Stimulated activated CD4-positive, alpha-beta T cell treated with anti-CD3 and anti-CD28 coated beads, TNF-alpha, amount 100 ng/mL, for 4 hours (primary cell): Measurements from ENCODE around the gene SMPX.
"Not testable (repeated sequence)": the region's sequence is repeated elsewhere in the genome, so short reads cannot be mapped to it uniquely, and the experiment has no call there.

Source experiments
- DNase-seq, 3 experiments: peaks; one replicate each; pipeline ENCODE4 v3.0.0-alpha.2; 2020; ENCODE audit warnings: low read depth in 3 of 3

Gene SMPX

DNA sequence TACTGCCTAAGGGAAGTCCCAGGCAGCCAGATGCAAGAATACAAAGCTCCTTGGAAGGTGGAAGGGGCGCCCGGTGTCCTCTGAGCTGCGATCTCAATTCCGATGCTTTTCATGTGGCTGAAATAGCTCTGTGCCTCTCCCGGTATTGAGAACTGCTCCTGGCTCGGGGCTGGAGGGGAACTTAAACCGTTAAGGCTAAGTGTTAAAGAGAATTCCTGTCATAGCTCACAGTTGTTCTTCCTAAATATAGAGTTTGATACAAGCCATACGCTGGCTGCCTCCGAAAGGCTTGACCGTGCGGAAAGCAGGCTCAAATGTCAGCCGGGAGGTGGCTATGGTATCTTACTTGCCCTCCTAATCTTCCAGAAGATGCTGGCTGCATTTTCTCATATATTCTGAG lies at the start of gene SMPX:
TSS of gene SMPX (minus strand) at position 157 of the 400 bp plus-strand sequence. CDS start 3,826 bp downstream, outside the sequence.
- no peak for DNase-seq

DNA sequence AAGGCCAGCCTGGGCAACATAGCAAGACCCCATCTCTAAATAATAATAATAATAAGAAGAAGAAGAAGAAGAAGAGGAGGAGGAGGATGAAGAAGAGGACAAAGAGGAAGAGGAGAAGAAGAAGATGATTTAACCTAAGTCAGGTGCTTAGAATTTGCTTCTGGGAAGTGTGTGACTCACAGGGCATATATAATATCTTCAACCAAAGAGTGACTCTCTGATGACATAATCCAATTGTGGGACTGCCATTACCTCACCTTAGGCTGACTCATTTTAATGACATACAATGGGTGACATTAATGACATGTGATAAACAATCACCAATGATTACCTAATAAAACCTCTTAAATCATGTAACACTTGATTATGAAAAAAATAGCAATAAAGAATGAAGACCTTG lies 48.8 kb upstream of the SMPX start:
- DNase-seq, result no peak

DNA sequence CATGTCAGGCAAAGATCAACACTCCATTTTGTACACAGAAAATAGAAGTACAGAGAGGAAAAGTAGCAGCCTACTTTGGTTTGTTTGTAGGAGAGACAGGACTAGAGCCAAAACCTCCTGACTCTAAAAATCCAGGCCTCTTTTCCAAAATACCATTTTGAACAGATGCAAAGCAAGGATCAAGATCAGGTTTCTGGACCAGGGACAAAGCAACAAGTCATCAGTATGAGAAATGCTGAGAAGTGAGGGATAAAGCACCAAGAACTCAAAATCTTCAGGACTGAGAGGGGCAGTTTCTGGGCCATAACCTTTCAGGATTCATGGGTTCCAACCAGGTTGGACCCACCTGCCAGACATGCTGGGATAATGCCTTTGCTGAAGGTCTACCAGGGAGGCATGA lies 44.9 kb upstream of the SMPX start:
- DNase-seq, result no peak

DNA sequence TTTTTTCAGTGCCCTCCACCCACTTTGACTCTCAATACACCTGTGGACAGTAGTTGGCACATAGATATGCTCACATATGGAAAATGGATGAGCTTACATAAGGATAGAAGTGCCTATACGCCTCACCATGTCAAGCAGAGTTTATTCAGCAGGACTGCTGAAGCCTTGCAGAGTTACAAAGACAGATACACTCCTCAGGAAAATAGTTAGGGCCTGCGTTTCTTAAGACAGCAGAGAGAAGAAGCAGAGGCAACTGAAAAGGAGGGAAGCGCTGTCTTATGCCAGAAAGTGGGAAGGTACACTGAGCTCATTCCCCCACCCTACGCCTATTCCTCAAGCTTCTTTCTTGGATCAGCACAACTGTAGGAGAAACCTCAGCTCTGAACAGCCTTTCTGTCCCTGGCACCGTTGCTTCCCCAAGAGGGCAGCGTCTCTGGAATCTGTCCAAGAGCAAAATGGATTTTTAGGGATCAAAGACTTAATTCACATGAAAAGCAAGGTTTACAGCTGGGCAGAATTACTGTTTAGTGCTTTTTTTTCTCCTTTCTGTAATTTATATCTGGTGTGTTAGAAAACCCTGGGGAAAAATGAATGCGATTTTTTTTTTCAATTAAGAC lies 44.2 kb upstream of the SMPX start:
- DNase-seq, result no peak

DNA sequence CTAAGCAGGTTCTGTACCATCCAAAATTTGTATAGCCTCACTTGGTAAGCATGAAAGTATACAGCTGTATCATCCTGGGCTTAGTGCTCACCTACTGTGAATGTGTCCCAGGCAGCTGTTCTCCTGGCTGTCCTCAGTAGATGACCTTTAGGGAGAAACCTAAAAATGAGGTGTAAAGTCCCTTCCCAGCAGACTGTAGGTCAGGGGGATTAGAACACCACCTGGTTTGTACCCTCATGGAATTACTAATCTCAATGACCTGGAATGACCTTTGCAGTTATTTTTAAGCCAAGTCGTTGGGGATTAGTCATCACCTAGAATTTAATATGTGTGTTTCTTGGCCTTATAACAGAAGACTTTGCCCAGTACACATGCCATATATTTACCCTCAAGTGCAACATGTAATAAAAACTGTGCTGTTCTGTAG lies 42.4 kb upstream of the SMPX start:
- no peak for DNase-seq

DNA sequence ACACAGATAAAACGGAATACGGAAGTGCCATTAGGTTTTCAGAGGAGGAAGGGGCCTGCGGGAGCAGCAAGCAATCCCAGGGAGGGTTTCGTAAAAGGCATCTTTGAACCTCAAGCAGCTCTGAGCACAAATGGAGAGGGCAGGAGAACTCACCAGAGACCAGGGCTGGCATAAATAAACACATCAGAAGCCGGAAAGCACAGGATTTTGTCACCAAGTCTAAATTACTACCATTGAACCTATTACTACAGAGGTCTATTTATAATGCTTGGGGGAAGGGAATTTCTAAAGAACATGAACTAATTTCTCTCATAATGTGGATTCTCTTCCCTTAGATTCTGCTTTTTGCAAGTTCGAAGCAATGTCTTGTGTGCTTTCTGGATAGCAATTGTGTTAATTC lies 41.9 kb upstream of the SMPX start:
- DNase-seq, result no peak

DNA sequence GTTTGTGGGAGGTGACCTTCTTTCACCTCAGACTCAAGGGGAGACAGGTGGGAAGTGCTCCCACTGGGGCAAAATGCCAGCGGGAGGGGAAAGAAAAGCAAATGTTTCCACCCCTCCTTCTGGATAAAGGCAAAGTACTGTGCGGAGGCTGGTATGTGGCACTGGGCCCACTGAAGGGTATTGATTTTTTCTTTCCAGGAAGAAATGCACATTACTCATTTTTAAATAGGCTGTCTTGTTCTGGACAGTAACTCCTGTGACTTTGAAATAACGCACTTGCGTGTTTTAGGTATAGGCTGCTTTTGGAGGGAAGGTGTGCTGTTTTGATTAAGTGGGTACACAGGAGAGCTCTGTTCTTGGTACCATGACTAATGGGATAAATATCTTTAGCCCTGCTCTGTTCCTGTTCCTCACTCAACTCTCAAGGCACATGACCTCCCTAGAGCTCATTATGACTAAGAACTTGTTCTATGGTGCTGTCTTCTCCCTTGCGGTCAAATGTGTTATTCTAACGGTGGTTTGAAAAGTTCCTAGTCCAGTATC lies 40.8 kb upstream of the SMPX start:
- DNase-seq, result no peak

DNA sequence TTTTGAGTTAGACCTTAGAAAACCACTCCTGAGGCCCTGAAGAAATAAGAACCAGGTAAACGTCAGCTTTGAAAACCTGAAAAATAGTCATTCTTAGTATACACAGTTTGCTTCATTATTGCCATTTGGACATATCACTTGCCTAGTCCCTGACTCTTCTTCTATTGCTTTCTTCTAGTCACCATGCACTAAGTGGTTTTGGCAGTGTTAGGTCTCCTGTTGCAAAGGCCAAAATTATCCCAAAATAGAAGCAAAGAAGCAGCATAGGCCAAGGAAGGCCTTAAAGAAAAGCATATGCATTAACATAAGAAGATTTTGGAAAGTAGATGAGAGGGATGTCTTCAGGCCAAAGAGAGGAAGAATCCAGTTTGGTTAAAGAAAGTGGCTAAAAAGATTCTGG lies 24.1 kb upstream of the SMPX start:
- no peak for DNase-seq

DNA sequence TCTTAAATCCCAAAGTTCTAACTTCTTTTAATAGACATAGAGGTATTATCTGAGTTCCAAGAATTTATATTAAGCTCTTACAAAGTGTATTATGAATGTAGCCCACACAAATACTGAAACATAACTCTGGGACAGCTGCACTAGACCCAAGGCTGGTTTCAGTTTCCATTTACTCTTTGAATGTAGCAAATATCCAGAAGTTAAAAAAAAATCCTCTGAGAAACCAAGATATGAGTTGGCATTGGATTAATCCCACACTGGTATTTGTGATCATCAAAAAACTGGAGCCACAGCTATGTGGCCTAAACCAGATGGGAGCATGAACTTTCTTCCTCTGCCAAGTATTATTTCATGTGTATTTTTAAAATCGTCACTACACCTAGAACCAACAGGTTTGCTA lies 23.6 kb upstream of the SMPX start:
- DNase-seq, result no peak

DNA sequence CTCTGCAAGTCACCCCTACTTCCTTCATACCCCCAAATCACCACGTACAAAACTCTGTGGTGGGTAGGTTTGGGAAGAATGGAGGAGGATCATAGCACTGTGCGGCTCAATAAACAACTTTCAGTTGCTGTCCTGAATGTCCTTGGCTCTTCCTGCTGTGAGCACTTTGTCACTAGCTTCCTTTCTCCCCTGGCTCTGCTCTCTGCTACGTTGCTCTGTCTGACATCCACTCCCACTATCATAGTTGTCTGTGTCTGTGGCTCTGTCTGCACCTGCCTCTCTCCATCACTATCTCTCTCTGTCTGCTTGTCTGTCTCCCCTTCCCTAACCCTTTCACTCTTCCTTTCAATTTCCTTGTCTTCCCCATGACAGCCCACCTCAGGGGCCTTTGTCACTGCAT lies 21.2 kb upstream of the SMPX start:
- DNase-seq, result no peak

DNA sequence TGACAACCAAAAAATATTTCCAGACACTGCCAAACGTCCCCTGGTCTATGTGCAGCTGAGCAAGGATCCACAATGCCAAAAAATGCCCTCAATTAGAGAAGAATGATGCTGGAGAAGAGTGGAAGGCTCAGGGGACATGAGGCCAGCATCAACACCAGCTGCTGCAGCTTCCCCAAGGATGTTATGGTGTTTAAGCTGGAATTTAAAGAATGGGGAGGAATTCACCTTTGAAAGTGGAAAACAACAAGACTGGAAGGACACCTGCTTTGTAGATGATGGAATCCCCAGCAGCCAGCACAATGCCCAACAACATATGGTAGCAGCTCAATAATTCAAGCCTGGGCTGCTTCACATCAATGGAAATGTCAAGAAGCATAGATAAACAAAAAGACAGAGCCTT lies 20.3 kb upstream of the SMPX start:
- no peak for DNase-seq

DNA sequence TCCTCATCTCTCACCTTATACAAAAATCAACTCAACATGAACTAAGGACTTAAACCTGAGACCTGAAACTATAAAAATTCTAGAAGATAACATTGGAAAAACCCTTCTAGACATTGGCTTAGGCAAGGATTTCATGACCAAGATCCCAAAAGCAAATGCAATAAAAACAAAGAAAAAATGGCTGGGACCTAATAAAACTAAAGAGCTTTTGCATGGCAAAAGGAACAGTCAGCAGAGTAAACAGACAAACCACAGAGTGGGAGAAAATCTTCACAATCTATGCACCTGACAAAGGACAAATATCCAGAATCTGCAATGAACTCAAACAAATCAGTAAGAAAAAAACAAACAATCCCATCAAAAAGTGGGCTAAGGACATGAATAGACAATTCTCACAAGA lies 17.2 kb upstream of the SMPX start:
- not testable (repeated sequence) for DNase-seq

DNA sequence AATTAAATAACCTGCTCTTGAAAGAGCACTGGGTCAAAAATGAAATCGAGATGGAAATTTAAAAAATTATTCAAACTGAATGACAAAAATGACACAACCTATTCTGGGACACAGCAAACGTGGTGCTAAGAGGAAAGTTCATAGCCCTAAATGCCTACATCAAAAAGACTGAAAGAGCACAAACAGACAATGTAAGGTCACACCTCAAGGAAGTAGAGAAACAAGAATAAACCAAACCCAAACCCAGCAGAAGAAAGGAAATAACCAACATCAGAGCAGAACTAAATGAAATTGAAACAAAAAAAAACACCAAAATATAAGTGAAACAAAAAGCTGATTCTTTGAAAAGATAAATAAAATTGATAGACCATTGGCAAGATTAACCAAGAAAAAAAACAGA lies 15.1 kb upstream of the SMPX start:
- not testable (repeated sequence) for DNase-seq

DNA sequence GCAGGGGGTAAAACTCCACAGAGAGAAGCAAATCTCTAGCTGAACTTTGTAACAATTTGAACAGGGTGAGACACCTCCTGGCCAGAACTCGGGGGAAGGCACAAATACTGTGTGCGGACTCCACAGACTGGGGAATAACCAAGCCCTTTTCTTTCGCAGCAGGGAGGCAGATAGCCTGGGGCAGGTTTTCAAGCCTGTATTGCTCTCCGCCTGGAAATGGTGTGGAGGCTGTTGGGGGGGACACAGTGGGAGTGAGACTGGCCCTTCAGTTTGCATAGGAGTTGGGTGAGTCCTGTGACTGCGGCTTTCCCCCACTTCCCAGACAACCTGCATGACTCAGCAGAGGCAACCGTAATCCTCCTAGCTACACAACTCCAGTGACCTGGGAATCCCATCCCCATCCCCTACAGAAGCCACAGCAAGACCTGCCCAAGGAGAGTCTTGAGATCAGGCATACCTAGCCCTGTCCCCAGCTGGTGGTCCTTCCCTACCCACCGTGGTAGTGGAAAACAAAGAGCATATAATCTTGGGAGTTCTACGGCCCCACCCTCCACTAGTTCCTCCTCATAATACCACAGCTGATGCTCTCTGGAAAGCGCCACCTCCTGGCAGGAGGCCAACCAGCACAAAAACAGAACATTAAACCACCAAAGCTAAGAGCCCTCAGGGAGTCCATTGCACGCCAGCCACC lies 12.9 kb upstream of the SMPX start:
- DNase-seq, result no peak

DNA sequence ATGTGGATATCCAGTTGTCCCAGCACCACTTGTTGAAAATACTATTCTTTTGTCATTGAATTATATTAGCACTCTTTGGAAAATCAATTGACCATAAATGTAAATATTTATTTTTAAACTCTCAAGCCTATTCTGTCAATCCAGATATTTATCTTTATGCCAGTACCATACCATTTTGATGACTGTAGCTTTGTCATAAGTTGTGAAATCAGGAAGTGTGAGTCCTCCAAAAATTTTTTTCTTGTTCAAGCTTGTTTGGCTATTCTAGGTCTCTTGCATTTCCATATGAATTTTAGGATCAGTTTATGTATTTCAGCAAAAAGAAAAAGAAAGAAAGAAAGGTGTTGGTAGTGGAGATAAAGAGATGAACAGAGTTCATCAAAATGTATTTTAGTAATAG lies 8.2 kb upstream of the SMPX start:
- no peak for DNase-seq

DNA sequence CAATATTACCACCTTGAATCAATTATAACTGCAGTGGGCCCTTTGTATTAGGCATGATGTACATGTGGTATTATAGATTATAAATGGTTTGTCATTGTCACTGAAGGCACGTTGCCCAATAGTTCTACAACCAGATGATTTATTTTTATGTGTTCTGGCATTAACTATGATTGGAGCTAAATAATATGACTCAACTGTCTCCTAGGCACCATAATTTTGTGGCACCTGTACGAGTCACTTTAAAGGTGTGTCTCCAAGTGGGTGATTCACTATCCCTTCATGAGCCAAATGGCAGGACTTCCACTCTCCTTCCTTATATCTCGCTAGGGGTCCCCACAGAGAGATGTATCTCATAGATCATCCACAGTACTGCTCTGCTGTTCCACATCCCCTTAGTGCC lies 6.1 kb upstream of the SMPX start:
- DNase-seq, result no peak

DNA sequence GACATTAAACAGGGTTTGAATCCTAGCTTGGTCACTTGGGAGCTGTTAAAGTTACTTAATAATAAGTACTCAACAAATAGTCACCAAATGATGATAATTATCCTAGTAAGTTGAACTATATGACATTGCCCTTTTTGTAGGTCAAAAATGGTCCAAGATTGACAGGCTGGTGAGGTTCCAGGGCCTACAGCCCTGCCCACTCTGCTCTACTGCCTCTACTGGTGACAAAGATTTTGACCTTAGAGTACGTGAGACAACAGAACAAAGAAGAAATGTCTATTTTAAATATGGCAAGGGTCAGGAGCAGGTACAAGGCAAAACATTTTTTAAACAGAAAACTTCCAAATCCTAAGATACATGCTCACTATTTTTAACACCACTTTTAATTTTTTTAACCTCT lies 572 bp upstream of the SMPX start:
- DNase-seq, result no peak

DNA sequence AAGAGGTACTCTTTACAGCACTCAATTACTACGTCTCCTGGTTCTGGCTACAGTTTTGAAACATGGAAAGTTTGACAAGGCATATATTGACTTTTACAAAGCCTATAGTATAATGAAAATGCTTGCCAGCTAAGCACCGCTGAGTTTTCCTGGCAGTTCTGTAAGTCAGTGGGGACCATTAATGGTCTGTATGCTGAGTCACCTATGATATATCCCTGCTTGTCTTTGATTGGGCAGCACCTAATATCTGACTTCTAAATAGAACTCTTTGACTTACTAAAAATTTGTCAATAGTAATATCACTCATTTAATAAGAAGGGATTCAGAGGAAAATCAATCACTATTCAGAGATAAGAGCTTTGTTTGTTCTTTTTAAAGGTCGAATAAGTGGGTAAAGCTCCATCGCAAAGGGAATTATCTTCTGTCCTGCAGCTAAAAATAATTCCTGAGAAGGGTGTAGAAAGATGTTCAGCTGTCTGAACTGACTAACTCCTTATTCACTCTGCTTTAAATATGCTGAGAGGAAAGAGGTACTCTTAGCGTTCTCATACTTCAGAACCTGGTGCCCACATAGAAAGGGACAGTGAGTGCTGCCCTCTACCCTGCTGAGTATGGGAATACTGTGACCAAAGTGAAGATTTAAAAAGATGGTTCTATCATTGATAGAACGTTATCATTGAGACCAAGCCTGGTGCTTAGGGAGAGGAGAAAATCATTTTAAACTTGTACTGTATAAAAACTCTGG lies 959 bp downstream of the SMPX start:
- DNase-seq, result no peak

DNA sequence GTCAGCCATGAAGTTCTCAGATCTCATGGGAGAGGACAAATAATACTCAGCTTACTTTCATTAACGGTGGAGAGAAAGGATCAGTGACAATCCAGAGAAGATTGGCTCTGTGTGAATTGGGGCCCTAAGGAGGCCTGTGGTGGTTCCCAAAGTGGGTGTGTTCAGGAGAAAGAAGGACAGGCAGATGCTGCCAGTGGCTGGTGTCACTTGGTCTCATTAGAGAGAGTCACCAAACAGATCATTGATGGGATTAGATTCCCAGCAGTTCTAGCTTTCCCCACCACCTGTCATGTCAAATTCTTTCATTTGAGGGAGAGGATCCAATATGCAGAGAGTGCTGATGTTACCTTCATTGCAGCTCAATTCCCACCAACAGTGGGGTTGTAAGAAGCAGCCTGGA lies 8.0 kb downstream of the SMPX start:
- no peak for DNase-seq

DNA sequence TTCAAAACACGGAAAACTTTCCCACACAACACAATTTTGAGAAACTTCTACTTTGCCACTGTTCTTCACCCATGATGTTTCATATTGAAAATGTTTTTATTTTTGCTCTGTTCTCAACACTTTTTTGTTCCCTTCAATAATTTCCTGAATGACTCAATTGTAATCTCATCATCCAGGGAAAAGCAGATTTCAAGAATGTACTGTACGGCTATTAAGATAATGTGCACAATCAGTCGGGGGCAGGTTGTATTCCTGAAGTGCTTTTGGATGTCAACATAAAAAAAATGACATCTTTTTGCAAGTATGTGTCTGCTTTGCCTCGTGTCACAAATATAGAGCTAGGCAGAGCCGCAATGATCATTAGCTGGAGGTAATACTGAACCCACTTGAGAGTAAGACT lies 9.7 kb downstream of the SMPX start:
- no peak for DNase-seq

DNA sequence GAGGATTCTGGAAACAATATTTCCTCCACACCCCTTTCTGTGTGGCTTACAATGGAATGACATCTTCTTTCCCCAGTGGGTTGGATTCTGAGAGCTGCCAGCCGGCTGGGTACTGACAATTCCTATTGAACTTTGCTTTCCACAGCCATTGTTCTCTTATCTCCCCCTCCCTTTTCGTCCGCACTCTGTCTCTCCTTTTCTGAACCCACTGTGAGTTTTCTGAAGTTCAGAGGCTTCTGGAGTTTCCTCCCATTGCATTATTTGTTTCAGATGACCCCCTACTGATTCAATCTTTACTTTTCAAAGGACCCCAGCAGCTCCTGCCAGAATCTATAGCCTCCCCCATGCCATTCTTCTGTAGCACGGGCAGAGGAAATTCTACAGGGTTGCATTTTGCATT lies 10.4 kb downstream of the SMPX start:
- DNase-seq, result no peak

DNA sequence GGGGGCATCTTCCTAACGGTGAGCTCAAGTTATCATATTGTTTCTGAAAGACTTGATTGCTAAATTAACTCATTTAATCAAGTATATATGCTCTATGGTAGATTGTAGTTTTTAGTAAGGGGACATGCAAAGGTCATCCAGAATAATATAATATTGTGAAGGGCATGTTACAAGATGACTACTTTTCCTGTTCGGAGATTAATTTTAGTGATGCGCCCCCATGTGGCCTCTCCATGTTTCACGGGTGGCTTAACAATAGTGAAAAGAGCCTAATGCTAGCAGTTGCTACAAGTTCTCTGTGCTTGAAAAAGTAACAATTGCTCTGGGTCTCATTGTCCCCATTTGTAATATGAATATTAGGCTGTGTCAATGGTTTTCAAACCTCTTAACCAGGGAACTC lies 12.2 kb downstream of the SMPX start:
- DNase-seq, result peak in 2 of 3 experiments; percentile 0 to 9

DNA sequence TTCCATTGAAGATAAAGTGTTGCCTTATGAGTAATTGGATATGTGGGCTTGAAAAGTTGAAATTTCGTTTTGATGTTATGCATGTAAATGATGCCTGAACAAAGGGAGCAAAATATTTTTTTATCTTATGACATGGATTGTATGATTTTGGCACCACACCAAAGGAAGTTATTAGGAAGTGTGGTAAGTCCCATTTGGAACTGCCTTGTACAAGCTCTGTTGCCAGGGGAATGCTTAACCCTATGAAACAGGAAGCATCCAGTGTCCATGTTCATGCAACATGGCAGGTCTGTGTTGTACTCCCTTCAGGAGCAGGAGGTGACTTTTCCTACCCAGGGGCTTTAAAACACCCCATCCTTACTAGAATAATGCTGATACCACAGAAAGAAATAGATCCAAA lies 13.2 kb downstream of the SMPX start:
- no peak for DNase-seq
